Subcutaneous preadipocyte (primary cell): Measurements from ENCODE around the gene BRCC3. TPM values are rescaled to one million over a fixed set of nuclear protein-coding genes. Genes with fewer than 3 reads are reported as not detected.

Experiments used
- total RNA-seq: library from RNA; depleted of rRNA; stranded (reverse); fragments of >200 nt; gene quantifications from 2 replicates; pipeline ENCODE4 v1.2.3, GENCODE V29; 2012

BRCC3 gene
- 10.3 and 17.0 TPM in 2 replicates for total RNA-seq

GRCh38 chrX:155070975-155071693 is at the start of gene BRCC3, which contains the start of the genes CMC4 and MTCP1:
TSS of gene BRCC3 (plus strand) at chrX:155071508. CDS start at chrX:155071528, 20 bp downstream.
TSS of gene CMC4 (minus strand) at chrX:155071136. CDS start at chrX:155064023, 7,113 bp downstream.
TSS of gene MTCP1 (minus strand) at chrX:155071136. CDS start at chrX:155066010, 5,126 bp downstream.

GRCh38 chrX:155022585-155022984 is 48.7 kb upstream of the BRCC3 start, which contains the start of gene F8:
TSS of gene F8 (minus strand) at chrX:155022723. CDS start at chrX:155022552, 171 bp downstream.

GRCh38 chrX:155026727-155027508 is 44.4 kb upstream of the BRCC3 start, which contains the start of gene FUNDC2:
TSS of gene FUNDC2 (plus strand) at chrX:155026844. CDS start at chrX:155026939, 95 bp downstream.

Other genes starting within 250 kb of the BRCC3 start
- gene SMIM9, start 236.8 kb upstream of the BRCC3 start, total RNA-seq: not detected in 2 replicates
- gene F8A1, start 185.2 kb upstream of the BRCC3 start, total RNA-seq: 4.8 and 5.1 TPM in 2 replicates
- 3.7 and 7.3 TPM in 2 replicates for gene F8, start 48.8 kb upstream of the BRCC3 start, total RNA-seq
- 28.7 and 45.9 TPM in 2 replicates for gene FUNDC2, start 44.7 kb upstream of the BRCC3 start, total RNA-seq
- gene CMC4, start 372 bp upstream of the BRCC3 start, total RNA-seq: 7.0 and 7.6 TPM in 2 replicates
- 8.1 and 11.7 TPM in 2 replicates for gene MTCP1, start 372 bp upstream of the BRCC3 start, total RNA-seq
- 49.6 and 55.5 TPM in 2 replicates for gene VBP1, start 145.0 kb downstream of the BRCC3 start, total RNA-seq
- gene RAB39B, start 193.0 kb downstream of the BRCC3 start, total RNA-seq: 0.37 and 1.6 TPM in 2 replicates